Fibroblast of lung (primary cell): ENCODE results near the gene ACLY. TPM values are rescaled to one million over a fixed set of nuclear protein-coding genes. Genes with fewer than 3 reads are reported as not detected.
"Not testable (repeated sequence)": the region's sequence is repeated elsewhere in the genome, so short reads cannot be mapped to it uniquely, and the experiment has no call there.

Source experiments
- DNase-seq, 2 donors: peaks; one replicate each; pipeline versions ENCODE4 v3.0.0 to v3.0.0-alpha.2; 2010; ENCODE audit warnings: low read depth in 2 of 2
- H2AFZ ChIP-seq: 2 replicates; pipeline ENCODE4 v1.5.1; 2012; ENCODE audit warnings: low read length, control low read depth, inconsistent platforms
- H3K27ac ChIP-seq: 2 replicates; pipeline ENCODE4 v1.5.1; 2011; ENCODE audit warnings: low read length, control low read depth; ENCODE audit not compliant: insufficient read depth
- H3K27me3 ChIP-seq: 2 replicates; pipeline ENCODE4 v1.5.1; 2011; ENCODE audit warnings: mild to moderate bottlenecking, low read length; ENCODE audit not compliant: control insufficient read depth, insufficient read depth
- H3K36me3 ChIP-seq: 2 replicates; pipeline ENCODE4 v1.5.1; 2011; ENCODE audit warnings: low read length; ENCODE audit not compliant: control insufficient read depth, insufficient read depth
- H3K4me1 ChIP-seq: 2 replicates; pipeline ENCODE4 v1.5.1; 2011; ENCODE audit warnings: low read length; ENCODE audit not compliant: control insufficient read depth, insufficient read depth; ENCODE audit errors: extremely low read depth
- H3K4me2 ChIP-seq: 2 replicates; pipeline ENCODE4 v1.5.1; 2011; ENCODE audit warnings: low read length, control low read depth; ENCODE audit not compliant: insufficient read depth; ENCODE audit errors: extremely low read depth
- H3K4me3 ChIP-seq, 4 experiments: fragments of 200-600 bp in 1 of 4; sonication (generic) in 1 of 4; replicated peaks in 1 of 4; 2 replicates each; pipeline ENCODE4 v1.5.1; 2011 to 2016; ENCODE audit warnings: low read length in 4 of 4, low read depth in 3 of 4, mild to moderate bottlenecking in 3 of 4, control low read depth in 2 of 4, inconsistent platforms in 1 of 4, mixed read lengths in 1 of 4; ENCODE audit not compliant: insufficient read depth in 1 of 4; ENCODE audit errors: control extremely low read depth in 1 of 4
- H3K79me2 ChIP-seq: 2 replicates; pipeline ENCODE4 v1.5.1; 2012; ENCODE audit warnings: mild to moderate bottlenecking, low read length, inconsistent platforms; ENCODE audit not compliant: control insufficient read depth, insufficient read depth
- H3K9ac ChIP-seq: 2 replicates; pipeline ENCODE4 v1.5.1; 2011; ENCODE audit warnings: mild to moderate bottlenecking, low read length, control low read depth; ENCODE audit not compliant: insufficient read depth
- H3K9me3 ChIP-seq: 2 replicates; pipeline ENCODE4 v1.5.1; 2012; ENCODE audit warnings: low read depth, low read length; ENCODE audit not compliant: control insufficient read depth, insufficient read depth
- H4K20me1 ChIP-seq: 2 replicates; pipeline ENCODE4 v1.5.1; 2011; ENCODE audit warnings: low read length; ENCODE audit not compliant: control insufficient read depth, insufficient read depth; ENCODE audit errors: extremely low read depth
- EZH2 ChIP-seq: IDR thresholded peaks from 2 replicates; pipeline ENCODE4 v1.5.1; 2012; ENCODE audit warnings: low read length, control low read depth, mild to moderate bottlenecking; ENCODE audit errors: missing control alignments
- polyA plus RNA-seq, 2 donors: library from polyadenylated mRNA; depleted of rRNA in 1 of 2; stranded (reverse) in 1 of 2; unstranded in 1 of 2; fragments of >200 nt; gene quantifications; 2 replicates each; pipeline ENCODE4 v1.2.1, GENCODE V29; 2011 to 2012; ENCODE audit warnings: missing spikeins in 1 of 2
- total RNA-seq: library from RNA; depleted of rRNA; stranded (reverse); fragments of >200 nt; gene quantifications from 2 replicates; pipeline ENCODE4 v1.2.1, GENCODE V29; 2014
- TF ChIP-seq, protein P1 (sequence below), 2 donors: IDR thresholded peaks in 1 of 2; conservative IDR thresholded peaks in 1 of 2; 1 replicate in 1 of 2; 2 replicates in 1 of 2; pipeline ENCODE4 v1.5.1; 2011 to 2012; ENCODE audit warnings: low read length in 2 of 2, control low read depth in 1 of 2, inconsistent platforms in 1 of 2, low read depth in 1 of 2, mild to moderate bottlenecking in 1 of 2

ACLY gene
- total and polyA plus RNA-seq, 2 donors (not counting 1 experiment from before 2014, with no cell fraction given): 225 to 312 TPM

DNA sequence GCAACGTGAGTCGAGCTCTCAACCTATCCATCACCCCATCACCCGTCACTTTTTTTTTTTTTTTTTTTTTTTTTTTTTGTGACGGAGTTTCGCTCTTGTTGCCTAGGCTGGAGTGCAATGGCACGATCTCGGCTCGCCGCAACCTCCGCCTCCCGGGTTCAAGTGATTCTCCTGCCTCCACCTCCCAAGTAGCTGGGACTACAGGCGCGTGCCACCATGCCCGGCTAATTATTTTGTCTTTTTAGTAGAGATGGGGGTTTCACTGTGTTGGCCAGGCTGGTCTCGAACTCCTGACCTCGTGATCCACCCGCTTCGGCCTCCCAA lies 12.0 kb upstream of the ACLY start:
- H3K27ac ChIP-seq: peak overlapping the region; percentile 78
- H3K4me2 ChIP-seq: peak overlapping the region; percentile 23
- H3K4me3 ChIP-seq: peak overlapping the region; percentile 23 to 76 (median 64)
- H3K27me3 ChIP-seq, DNase-seq, H3K9me3 ChIP-seq, H4K20me1 ChIP-seq, H3K79me2 ChIP-seq, H3K4me1 ChIP-seq, H3K36me3 ChIP-seq: not testable (repeated sequence)
- H2AFZ ChIP-seq: peak overlapping the region; percentile 79
- peak overlapping the region; percentile 51 for H3K9ac ChIP-seq

GRCh38 chr17:41930009-41930832 lies 11.5 kb upstream of the ACLY start, which contains the start of gene ODAD4:
TSS of gene ODAD4 (plus strand) at chr17:41930617. CDS start at chr17:41930724, 107 bp downstream.
- TF ChIP-seq, protein P1, sequence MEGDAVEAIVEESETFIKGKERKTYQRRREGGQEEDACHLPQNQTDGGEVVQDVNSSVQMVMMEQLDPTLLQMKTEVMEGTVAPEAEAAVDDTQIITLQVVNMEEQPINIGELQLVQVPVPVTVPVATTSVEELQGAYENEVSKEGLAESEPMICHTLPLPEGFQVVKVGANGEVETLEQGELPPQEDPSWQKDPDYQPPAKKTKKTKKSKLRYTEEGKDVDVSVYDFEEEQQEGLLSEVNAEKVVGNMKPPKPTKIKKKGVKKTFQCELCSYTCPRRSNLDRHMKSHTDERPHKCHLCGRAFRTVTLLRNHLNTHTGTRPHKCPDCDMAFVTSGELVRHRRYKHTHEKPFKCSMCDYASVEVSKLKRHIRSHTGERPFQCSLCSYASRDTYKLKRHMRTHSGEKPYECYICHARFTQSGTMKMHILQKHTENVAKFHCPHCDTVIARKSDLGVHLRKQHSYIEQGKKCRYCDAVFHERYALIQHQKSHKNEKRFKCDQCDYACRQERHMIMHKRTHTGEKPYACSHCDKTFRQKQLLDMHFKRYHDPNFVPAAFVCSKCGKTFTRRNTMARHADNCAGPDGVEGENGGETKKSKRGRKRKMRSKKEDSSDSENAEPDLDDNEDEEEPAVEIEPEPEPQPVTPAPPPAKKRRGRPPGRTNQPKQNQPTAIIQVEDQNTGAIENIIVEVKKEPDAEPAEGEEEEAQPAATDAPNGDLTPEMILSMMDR (conservative IDR thresholded peaks at IDR 0.05 in 1 of 2, IDR thresholded peaks at IDR 0.05 in 1 of 2; ENCODE audit: low read depth in 1 of 2, low read length in 2 of 2): peak; percentile 39 to 51
- no peak for TF ChIP-seq EZH2
- peak within 1 kb of the TSS; percentile 48 to 76 (median 64) for H3K4me3 ChIP-seq
- H3K4me1 ChIP-seq: peaks cover 6% of the 10 kb centered on the region
- no peaks in the 10 kb centered on the region for H3K36me3 ChIP-seq
- no peaks in the 10 kb centered on the region for H3K79me2 ChIP-seq
- H3K27me3 ChIP-seq: no peaks in the 10 kb centered on the region
- peak within 1 kb of the TSS; percentile 51 for H3K9ac ChIP-seq
- DNase-seq: peak; percentile 98
- H4K20me1 ChIP-seq: no peaks in the 10 kb centered on the region
- peak within 1 kb of the TSS; percentile 82 for H2AFZ ChIP-seq
- peak within 1 kb of the TSS; percentile 78 for H3K27ac ChIP-seq
- H3K9me3 ChIP-seq: no peaks in the 10 kb centered on the region
- peak within 1 kb of the TSS; percentile 94 for H3K4me2 ChIP-seq

DNA sequence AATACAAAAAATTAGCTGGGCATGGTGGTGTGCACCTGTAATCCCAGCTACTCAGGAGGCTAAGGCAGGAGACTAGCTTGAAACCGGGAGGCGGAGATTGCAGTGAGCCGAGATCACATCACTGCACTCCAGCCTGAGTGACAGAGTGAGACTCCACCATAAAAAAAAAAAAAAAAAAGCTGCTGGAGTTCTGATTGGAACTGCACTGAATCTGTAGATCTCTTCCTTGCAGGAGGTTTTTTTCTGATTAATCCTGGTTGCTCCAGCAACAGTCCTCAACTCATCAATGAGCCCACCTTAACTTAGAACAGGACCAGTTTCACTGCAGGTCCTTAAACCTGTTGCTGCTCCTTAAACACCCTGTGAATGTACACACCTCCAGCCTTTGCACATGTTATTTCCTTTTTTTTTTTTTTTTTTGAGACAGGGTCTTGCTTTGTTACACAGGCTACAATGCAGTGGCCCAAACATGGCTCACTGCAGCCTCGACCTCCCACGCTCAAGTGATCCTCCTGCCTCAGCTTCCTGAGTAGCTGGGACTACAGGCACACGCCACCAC lies 10.0 kb upstream of the ACLY start:
- Histone ChIP-seq H3K27me3 (no peaks in the 10 kb centered on the region), H3K9ac (no peak overlapping the region), H3K36me3 (no peaks in the 10 kb centered on the region), H3K4me1 (peaks cover 6% of the 10 kb centered on the region), H3K79me2 (no peaks in the 10 kb centered on the region), H3K9me3 (no peaks in the 10 kb centered on the region), H4K20me1 (no peaks in the 10 kb centered on the region), H2AFZ (peak overlapping the region; percentile 42), H3K27ac (no peak overlapping the region), H3K4me2 (no peak overlapping the region), H3K4me3 (no peak overlapping the region)
- TF ChIP-seq, protein P1 (conservative IDR thresholded peaks at IDR 0.05 in 1 of 2, IDR thresholded peaks at IDR 0.05 in 1 of 2; ENCODE audit: low read depth in 1 of 2, low read length in 2 of 2): no peak
- TF ChIP-seq EZH2: no peak
- no peak for DNase-seq
